Osteoblast (primary cell): ENCODE results near the gene DOK7. TPM values are rescaled to one million over a fixed set of nuclear protein-coding genes. Genes with fewer than 3 reads are reported as not detected.
A peak's percentile ranks its signal among the peaks of the same experiment; 100 is the strongest.

Experiments
- DNase-seq: peaks from one replicate; pipeline ENCODE4 v3.0.0; 2011; ENCODE audit warnings: low spot score, mixed read lengths; ENCODE audit not compliant: insufficient read length; ENCODE audit errors: missing footprints
- H2AFZ ChIP-seq: 2 replicates; pipeline ENCODE4 v1.6.0; 2011; ENCODE audit warnings: mild to moderate bottlenecking, low read length
- H3K27ac ChIP-seq: 2 replicates; pipeline ENCODE4 v1.5.1; 2011; ENCODE audit warnings: mild to moderate bottlenecking, low read depth, low read length, moderate library complexity
- H3K27me3 ChIP-seq: 2 replicates; pipeline ENCODE4 v1.6.0; 2012; ENCODE audit warnings: mild to moderate bottlenecking, control low read depth, inconsistent platforms, low read length, moderate library complexity; ENCODE audit not compliant: insufficient read depth
- H3K36me3 ChIP-seq: 2 replicates; pipeline ENCODE4 v1.5.1; 2011; ENCODE audit warnings: mild to moderate bottlenecking, low read length, control low read depth, moderate library complexity; ENCODE audit not compliant: insufficient read depth
- H3K4me1 ChIP-seq: 2 replicates; pipeline ENCODE4 v1.5.1; 2011; ENCODE audit warnings: mild to moderate bottlenecking, low read length, control low read depth, moderate library complexity; ENCODE audit not compliant: insufficient read depth
- H3K4me2 ChIP-seq: 2 replicates; pipeline ENCODE4 v1.6.0; 2011; ENCODE audit warnings: mild to moderate bottlenecking, low read length; ENCODE audit not compliant: insufficient read depth
- H3K4me3 ChIP-seq: fragments of 200-600 bp; sonication (generic); 3 replicates; pipeline ENCODE4 v1.5.1; 2012; ENCODE audit warnings: mild to moderate bottlenecking, low read length, inconsistent platforms; ENCODE audit not compliant: insufficient read depth
- H3K79me2 ChIP-seq: 2 replicates; pipeline ENCODE4 v1.6.0; 2012; ENCODE audit warnings: mild to moderate bottlenecking, low read length, control low read depth, inconsistent platforms; ENCODE audit not compliant: insufficient read depth
- H3K9me3 ChIP-seq: 2 replicates; pipeline ENCODE4 v1.5.1; 2011; ENCODE audit warnings: low read depth, low read length, control low read depth
- H4K20me1 ChIP-seq: 2 replicates; pipeline ENCODE4 v1.6.0; 2012; ENCODE audit warnings: mild to moderate bottlenecking, low read length, control low read depth; ENCODE audit not compliant: insufficient read depth
- CTCF ChIP-seq: IDR thresholded peaks from 2 replicates; pipeline ENCODE4 v1.5.1; 2011; ENCODE audit warnings: mild to moderate bottlenecking, low read depth, low read length, moderate library complexity; ENCODE audit errors: extremely low read depth
- total RNA-seq: library from RNA; depleted of rRNA; stranded (reverse); fragments of >200 nt; gene quantifications from 2 replicates; pipeline ENCODE4 v1.2.3, GENCODE V29; 2012

The DOK7 gene
- total RNA-seq, 1 donor = not detected

GRCh38 chr4:3464911-3465697 lies 2.0 kb downstream of the DOK7 start:
- Histone ChIP-seq H2AFZ (no peak overlapping the region), H3K4me1 (no peaks in the 10 kb centered on the region), H3K79me2 (no peaks in the 10 kb centered on the region), H3K27ac (no peak overlapping the region), H3K36me3 (no peaks in the 10 kb centered on the region), H3K4me2 (no peak overlapping the region), H4K20me1 (no peaks in the 10 kb centered on the region), H3K27me3 (peaks cover 37% of the 10 kb centered on the region), H3K4me3 (no peak overlapping the region), H3K9me3 (no peaks in the 10 kb centered on the region)
- peak; percentile 78 for DNase-seq
- no peak for TF ChIP-seq CTCF

- Histone ChIP-seq H3K4me2 (no peak overlapping the region), H3K4me1 (no peaks in the 10 kb centered on the region), H2AFZ (no peak overlapping the region), H3K9me3 (no peaks in the 10 kb centered on the region), H4K20me1 (peaks cover under 1% of the 10 kb centered on the region), H3K36me3 (no peaks in the 10 kb centered on the region), H3K4me3 (no peak overlapping the region), H3K27ac (no peak overlapping the region), H3K27me3 (peaks cover 28% of the 10 kb centered on the region), H3K79me2 (no peaks in the 10 kb centered on the region)
- no peak for TF ChIP-seq CTCF
- DNase-seq = peak; percentile 91
Observed at GRCh38 chr4:3465698-3466671, 2.9 kb downstream of the DOK7 start.

GRCh38 chr4:3466691-3467600 lies 3.8 kb downstream of the DOK7 start:
- Histone ChIP-seq H3K36me3 (no peaks in the 10 kb centered on the region), H3K27me3 (peaks cover 20% of the 10 kb centered on the region), H3K27ac (no peak overlapping the region), H3K4me3 (no peak overlapping the region), H2AFZ (no peak overlapping the region), H3K79me2 (no peaks in the 10 kb centered on the region), H3K4me2 (no peak overlapping the region), H4K20me1 (peaks cover 3% of the 10 kb centered on the region), H3K4me1 (no peaks in the 10 kb centered on the region), H3K9me3 (no peaks in the 10 kb centered on the region)
- peak; percentile 74 for DNase-seq
- no peak for TF ChIP-seq CTCF
